ENCODE results near the gene SRSF9.
"Not testable (repeated sequence)": the region's sequence is repeated elsewhere in the genome, so short reads cannot be mapped to it uniquely, and the experiment has no call there.

Gene SRSF9

DNA sequence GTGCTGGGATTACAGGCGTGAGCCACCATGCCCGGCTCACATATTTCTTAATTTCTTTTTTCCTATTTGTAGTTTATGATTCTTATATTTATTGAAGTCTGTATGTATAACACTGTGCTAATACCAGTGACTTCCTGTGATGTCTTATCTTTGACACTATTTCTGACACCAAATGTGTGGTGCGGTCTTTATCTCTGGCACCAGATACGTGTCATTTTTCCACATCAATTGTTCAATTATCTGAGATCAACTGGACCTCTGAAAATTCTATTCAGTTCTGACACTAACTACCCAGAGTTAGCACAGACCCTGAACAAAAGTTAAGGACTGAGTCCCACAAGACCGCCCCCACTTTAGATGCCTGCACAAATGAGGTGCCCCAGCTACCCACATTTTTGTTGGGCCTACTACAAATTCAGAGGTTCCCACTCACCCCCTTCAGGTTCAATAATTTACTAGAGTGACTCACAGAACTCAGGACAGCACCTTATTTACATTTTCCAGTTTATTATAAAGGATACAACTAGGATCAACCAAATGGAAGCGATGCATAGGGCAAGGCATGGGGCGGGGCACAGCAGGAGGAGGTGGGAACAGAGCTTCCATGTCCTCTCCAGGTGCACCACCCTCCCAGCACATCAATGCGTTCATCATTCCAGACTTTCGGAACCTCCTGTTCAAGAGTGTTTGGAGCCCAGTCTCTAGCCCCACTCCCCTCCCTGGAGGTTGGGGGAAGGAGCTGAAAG, 11.6 kb upstream of the SRSF9 start:
- DNase-seq, result peak in 1 of 2 donors; percentile 48

DNA sequence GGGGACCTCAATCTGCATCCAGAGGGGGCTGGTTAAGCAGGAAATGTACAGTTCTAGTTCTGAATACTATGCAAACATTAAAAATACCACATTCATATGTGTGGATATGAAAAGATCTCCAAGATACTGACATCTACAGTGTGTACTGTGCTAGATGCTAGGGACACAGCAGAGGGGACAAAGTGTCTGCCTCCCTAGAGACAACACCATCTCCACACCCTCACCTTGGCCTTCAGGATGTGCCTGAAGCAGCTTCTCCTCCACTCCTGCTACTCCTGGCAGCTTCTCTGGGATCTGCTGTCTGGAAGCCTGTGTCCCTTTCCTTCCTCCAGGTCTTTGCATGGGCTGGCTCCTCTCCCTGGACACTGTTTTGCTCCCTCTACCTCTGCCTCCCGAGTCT, 10.7 kb upstream of the SRSF9 start:
- no peak for DNase-seq

DNA sequence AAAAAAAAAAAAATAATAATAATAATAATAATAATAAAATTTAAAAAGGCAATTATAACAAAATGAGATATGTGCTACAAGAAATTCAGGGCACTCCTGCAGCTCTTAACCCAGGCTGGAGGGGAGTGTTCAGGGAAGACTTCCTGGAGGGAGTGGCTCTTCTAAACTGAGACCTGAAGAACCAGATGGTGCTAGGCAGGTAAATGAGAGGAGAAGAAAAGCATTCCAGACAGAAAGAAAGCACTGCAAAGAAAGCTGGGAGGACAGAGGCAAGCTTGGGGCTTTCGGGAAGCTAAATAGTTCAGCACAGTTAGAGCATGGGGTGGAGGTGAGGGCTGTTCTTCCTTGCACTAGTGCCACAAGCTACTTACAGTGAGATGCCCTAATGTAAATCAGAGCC, 9.9 kb upstream of the SRSF9 start:
- no peak for DNase-seq

DNA sequence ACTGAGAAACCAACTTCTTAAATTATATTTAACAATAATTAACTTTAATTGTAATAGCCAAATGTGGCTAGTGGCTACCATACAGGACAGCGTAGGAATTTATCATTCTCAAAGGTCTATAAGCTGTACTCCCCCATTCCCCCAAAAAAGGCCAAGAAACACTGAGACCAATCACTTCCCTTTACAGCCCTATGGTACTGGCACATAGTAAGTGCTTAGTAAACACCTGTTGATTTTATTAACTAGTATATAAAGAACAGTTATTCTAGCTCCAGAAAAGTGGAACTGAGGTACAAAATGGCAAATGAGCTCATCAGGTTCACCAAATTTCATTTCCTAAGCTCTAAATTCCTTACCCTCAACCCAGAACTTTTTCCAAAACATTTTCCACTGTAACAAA, 6.1 kb upstream of the SRSF9 start:
- DNase-seq, result no peak

DNA sequence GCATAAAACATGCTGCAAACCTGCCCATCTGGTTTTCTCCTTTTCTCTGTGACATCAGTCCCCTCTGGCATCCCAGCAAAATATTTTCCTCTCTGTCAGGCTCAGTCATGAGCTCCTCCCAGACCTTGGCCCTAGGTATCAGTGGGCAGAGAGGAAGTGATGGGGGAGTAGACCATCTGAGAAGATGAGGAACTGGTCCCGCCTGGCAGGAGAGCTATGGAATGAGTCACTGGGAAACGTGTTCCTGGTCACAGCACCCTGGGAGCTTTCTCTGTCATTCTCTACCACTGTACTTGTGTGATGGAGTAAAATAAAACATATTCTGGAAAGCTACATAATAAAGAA, 5.0 kb upstream of the SRSF9 start:
- peak in 1 of 2 donors; percentile 33 for DNase-seq

DNA sequence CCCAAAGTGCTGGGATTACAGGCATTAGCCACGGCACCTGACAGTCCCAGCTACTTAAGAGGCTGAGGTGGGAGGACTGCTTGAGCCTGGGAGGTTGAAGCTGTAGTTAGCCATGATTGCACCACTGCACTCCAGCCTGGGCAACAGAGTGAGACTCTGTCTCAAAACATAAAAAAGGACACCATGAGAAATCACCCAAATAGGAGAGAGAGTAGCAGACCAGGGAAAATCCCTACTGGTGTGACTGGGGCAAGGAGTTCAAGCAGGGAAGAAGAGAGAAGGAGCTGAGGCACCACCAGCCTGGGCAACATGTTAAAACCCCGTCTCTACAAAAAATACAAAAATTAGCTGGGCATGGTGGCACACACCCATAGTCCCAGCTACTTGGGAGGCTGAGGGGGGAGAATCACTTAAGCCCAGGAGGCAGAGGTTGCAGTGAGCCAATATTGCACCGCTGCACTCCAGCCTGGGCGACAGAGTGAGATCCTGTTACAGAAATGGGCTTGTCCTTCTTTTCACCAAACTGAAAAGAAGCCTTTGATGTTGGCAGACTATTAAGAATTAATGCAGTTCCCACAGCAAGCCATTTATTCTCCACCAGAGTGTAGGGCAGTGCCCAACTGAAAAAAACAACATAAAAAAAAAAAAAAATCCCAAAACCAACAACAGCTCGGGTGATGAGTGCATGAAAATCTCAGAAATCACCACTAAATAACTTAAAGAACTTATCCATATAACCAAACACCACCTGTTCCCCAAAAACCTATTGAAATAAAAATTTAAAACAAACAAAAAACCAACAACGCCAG, 4.5 kb upstream of the SRSF9 start:
- no peak for DNase-seq

GRCh38 chr12:120472521-120472920, 3.0 kb upstream of the SRSF9 start:
- DNase-seq, result no peak

GRCh38 chr12:120470150-120470784, 719 bp upstream of the SRSF9 start:
- DNase-seq, result no peak

GRCh38 chr12:120468821-120469449, 613 bp downstream of the SRSF9 start:
- peak in 1 of 2 donors; percentile 54 for DNase-seq

GRCh38 chr12:120468325-120468820, 1.2 kb downstream of the SRSF9 start:
- peak; percentile 24 to 31 for DNase-seq

GRCh38 chr12:120467439-120467838, 2.1 kb downstream of the SRSF9 start:
- no peak for DNase-seq

- DNase-seq, result peak; percentile 55 to 63
Observed at GRCh38 chr12:120466560-120467315, 2.8 kb downstream of the SRSF9 start.

GRCh38 chr12:120465756-120466155, 3.8 kb downstream of the SRSF9 start:
- no peak for DNase-seq

DNA sequence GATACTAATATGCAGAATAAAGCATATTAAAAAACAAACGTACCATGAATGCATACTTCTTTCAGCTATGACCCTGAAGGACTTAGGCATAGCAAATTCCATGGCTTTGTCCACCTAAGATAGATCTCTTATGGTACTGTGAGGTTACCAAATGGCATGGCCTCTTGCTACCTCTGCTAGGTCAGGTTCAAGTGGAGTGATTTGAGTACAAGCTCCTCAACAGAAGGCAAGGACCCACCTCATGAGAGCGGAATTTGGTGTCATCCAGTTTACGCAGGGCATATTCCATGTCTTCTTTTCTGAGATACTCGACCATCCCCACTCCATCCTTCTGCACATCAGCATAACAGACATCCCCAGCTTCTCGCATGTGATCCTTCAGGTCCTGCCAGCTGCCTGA, 5.8 kb downstream of the SRSF9 start:
- no peak for DNase-seq

DNA sequence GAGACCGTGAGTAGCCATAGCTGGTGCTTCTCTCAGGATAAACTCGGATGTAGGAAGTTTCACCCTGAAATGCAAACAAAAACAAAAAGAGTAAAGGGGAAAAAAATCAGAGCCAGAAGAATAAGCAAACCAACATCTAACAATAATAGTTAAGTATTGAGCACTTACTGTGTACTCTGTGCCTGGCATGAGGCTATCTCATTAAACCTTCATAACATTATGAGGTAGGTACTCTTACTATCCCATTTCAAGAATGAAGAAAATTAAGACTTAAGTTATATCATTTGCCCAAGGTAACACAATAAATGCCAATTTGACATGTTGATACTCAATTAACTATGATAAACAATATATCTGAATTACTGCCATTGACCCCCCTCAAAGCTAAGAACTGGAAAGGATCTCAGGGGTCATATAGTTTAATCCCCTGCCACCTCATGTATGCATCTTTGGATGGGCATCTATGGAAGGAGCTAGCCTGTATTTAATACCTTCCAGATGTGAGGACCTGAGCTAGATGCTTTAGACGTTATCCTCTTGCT, 7.4 kb downstream of the SRSF9 start:
- DNase-seq, result no peak

DNA sequence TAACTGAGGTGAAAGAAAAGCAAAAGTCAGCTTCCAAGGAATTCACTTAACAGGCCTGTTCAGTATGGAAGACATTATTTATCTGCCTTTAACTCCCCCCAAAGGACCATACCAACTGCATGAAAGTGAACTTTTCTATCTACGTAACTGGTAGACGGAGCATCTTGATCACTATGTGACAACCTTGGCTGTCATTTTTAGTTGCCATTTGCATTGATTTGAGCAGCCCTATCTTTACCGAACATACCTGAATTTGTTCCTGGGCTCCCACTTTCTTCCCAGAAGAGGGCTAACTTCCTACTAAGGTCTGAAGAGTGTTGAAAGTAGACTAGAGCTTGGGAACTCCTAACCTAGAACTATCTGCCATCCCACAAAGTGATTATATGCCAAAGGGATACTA, 9.4 kb downstream of the SRSF9 start:
- no peak for DNase-seq

DNA sequence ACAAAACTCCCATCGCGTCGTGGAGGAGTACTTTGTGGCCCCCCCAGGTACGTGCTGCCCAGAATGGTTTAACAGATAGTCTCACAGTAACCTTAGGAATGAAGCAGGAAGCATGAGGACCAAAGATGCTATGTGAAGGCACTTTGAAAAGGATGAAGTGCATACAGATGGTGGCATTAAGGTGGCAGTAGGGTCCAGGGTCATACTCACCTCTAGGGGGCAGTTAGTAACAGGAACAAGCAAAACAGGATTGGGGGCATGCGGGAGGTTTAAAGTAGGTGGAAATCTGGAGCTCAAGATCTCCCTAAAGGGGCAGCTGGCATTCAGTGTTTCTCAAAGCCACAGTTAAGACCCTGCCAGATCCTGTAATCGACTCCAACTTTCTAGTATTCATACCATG, 12.4 kb downstream of the SRSF9 start:
- DNase-seq, result peak in 1 of 2 donors; percentile 20

DNA sequence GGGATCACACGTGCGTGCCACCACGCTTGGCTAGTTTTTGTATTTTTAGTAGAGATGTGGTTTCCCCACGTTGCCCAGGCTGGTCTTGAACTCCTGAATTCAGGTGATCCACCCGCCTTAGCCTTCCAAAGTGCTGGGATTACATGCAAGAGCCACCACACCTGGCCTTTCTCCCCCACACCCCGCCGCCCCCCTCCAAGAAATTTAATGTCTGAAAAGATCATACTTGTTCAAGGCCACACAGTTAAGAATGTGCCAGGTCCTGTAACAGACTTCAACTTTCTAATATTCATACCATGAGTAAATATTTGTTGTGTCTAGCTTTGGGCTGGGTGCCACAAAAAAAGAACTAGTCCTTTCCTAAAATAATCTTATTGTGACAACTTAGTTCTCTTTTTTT, 14.2 kb downstream of the SRSF9 start:
- no peak for DNase-seq

DNA sequence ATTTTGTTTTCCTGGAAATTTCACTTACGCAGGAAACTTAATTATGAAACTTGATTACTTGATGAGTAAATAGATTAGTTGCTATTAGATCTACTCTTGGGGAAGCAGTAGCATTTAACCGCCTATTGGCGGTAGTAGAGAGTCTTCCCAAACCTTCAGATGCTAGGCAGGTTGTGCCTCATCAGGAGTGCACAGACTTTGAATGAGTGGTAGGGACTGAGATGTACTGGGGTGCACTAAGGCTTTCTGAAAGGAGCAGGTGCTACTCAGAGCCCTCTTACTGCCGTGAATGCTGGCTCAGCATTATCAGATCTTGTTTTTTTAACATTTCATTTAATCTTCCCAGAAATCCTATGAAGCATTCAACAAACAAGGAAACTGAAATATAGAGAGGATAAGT, 15.6 kb downstream of the SRSF9 start:
- peak; percentile 23 to 56 for DNase-seq

GRCh38 chr12:120453060-120453750, 16.3 kb downstream of the SRSF9 start:
- DNase-seq, result no peak

DNA sequence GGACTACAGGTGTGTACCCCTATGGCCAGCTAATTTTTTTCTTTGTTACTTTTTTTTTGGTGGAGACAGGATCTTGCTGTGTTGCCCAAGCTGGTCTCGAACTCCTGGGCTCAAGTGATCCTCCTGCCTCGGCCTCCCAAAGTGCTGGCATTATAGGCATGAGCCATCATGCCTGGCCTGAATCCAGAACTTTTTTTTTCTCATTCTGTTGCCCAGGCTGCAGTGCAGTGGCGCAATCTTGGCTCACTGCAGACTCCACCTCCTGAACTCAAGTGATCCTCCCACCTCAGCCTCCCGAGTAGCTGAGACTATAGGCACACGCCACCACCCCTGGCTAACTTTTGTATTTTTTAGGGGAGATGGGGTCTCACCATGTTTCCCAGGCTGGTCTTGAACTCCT, 17.0 kb downstream of the SRSF9 start:
- DNase-seq, result not testable (repeated sequence)

GRCh38 chr12:120447992-120448391, 21.6 kb downstream of the SRSF9 start:
- DNase-seq, result no peak
